ENCODE data around the gene LDLRAD3. TPM values are rescaled to one million over a fixed set of nuclear protein-coding genes. Genes with fewer than 3 reads are reported as not detected.

LDLRAD3 gene
- total RNA-seq, 1 experiment from 2014 or later: 28.1 TPM

DNA sequence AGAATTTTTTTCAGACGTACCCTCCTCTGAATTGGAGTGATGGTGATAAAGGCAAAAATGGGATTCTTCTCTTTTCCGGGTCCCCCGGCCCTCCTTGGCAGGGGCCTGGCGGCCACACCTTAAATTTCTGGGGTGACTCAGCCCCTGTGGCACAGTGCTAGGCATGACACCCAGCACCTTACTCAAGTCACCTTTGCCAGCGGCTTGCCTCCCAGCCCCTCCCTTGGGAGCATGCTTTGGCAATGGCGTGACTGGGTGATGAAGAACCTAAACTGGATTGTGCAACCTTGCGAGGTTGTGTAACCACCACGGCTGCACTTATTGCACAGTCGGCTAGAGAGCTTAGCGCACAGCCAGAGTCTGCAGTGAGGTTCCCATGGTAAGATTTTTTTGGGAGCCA, 16.2 kb upstream of the LDLRAD3 start:
- no peak for ATAC-seq
- ChIA-PET CTCF (no interaction called here), POLR2A (interaction anchor here (0.6 kb wide), 1 partner anchor 140 kb away, joined by 8 read pairs; no protein-coding TSS in a partner anchor)
- BruUV-seq (replicated peaks): no TSS peak
- Histone ChIP-seq H3K27ac (ENCODE audit: low read length) (no peak overlapping the region; the same call in 1 of the 2 replicates), H3K36me3 (ENCODE audit: control insufficient read depth, insufficient read depth, low read length) (no peaks in the 10 kb centered on the region), H3K27me3 (ENCODE audit: control insufficient read depth, insufficient read depth, low read length) (no peaks in the 10 kb centered on the region; the same call in 1 of the 2 replicates), H3K4me3 (ENCODE audit: low read depth in 2 of 2, low read length in 2 of 2) (no peak overlapping the region), H3K4me1 (ENCODE audit: control insufficient read depth, insufficient read depth, low read length) (peaks cover 10% of the 10 kb centered on the region), H3K9me3 (ENCODE audit: control insufficient read depth, insufficient read depth, low read depth, low read length) (peaks cover 2% of the 10 kb centered on the region; the same call in 1 of the 2 replicates)
- intact Hi-C loops (cut with micrococcal nuclease; ENCODE audit: unreplicated experiment): no loop called here
- DNase-seq (ENCODE audit: low read depth, low spot score): no peak
- no peak for TF ChIP-seq TCF7L2 (IDR thresholded peaks at IDR 0.05; ENCODE audit: low read depth, low read length)
- TF ChIP-seq POLR2AphosphoS5 (IDR thresholded peaks at IDR 0.05; ENCODE audit: low read depth, low read length): no peak
- no peak for TF ChIP-seq REST (IDR thresholded peaks at IDR 0.05; ENCODE audit: insufficient read depth in 1 of 2, low read depth in 2 of 2, low read length in 1 of 2)
- TF ChIP-seq SIN3A (IDR thresholded peaks at IDR 0.05; ENCODE audit: borderline replicate concordance, insufficient read depth, low read depth, low read length): no peak
- TF ChIP-seq, protein P1, sequence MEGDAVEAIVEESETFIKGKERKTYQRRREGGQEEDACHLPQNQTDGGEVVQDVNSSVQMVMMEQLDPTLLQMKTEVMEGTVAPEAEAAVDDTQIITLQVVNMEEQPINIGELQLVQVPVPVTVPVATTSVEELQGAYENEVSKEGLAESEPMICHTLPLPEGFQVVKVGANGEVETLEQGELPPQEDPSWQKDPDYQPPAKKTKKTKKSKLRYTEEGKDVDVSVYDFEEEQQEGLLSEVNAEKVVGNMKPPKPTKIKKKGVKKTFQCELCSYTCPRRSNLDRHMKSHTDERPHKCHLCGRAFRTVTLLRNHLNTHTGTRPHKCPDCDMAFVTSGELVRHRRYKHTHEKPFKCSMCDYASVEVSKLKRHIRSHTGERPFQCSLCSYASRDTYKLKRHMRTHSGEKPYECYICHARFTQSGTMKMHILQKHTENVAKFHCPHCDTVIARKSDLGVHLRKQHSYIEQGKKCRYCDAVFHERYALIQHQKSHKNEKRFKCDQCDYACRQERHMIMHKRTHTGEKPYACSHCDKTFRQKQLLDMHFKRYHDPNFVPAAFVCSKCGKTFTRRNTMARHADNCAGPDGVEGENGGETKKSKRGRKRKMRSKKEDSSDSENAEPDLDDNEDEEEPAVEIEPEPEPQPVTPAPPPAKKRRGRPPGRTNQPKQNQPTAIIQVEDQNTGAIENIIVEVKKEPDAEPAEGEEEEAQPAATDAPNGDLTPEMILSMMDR (IDR thresholded peaks at IDR 0.05): no peak
- in situ Hi-C loops (cut with HindIII; ENCODE audit: low pct_unique_long_range_greater_than_20kb, low sequenced_read_pairs): no loop called here

- no TSS peak for BruUV-seq (replicated peaks)
- H3K36me3 ChIP-seq (ENCODE audit: control insufficient read depth, insufficient read depth, low read length): no peaks in the 10 kb centered on the region
- DNase-seq (ENCODE audit: low read depth, low spot score) (no peak), ATAC-seq (no peak)
- intact Hi-C loops (cut with micrococcal nuclease; ENCODE audit: unreplicated experiment) (no loop called here), in situ Hi-C loops (cut with HindIII; ENCODE audit: low pct_unique_long_range_greater_than_20kb, low sequenced_read_pairs) (no loop called here)
- H3K27ac ChIP-seq (ENCODE audit: low read length): no peak overlapping the region
- TF ChIP-seq TCF7L2 (IDR thresholded peaks at IDR 0.05; ENCODE audit: low read depth, low read length) (no peak), SIN3A (IDR thresholded peaks at IDR 0.05; ENCODE audit: borderline replicate concordance, insufficient read depth, low read depth, low read length) (no peak), POLR2AphosphoS5 (IDR thresholded peaks at IDR 0.05; ENCODE audit: low read depth, low read length) (no peak), REST (IDR thresholded peaks at IDR 0.05; ENCODE audit: insufficient read depth in 1 of 2, low read depth in 2 of 2, low read length in 1 of 2) (no peak)
- TF ChIP-seq, protein P1 (IDR thresholded peaks at IDR 0.05): no peak
- POLR2A ChIA-PET: no interaction called here
- CTCF ChIA-PET: interaction anchor here (0.7 kb wide), 1 partner anchor 336 kb away, joined by 6 read pairs; no protein-coding TSS in a partner anchor
- peaks cover 2% of the 10 kb centered on the region; the same call in 1 of the 2 replicates for H3K9me3 ChIP-seq (ENCODE audit: control insufficient read depth, insufficient read depth, low read depth, low read length)
- no peaks in the 10 kb centered on the region; the same call in 1 of the 2 replicates for H3K27me3 ChIP-seq (ENCODE audit: control insufficient read depth, insufficient read depth, low read length)
- H3K4me3 ChIP-seq (ENCODE audit: low read depth in 2 of 2, low read length in 2 of 2): no peak overlapping the region
- peaks cover 10% of the 10 kb centered on the region for H3K4me1 ChIP-seq (ENCODE audit: control insufficient read depth, insufficient read depth, low read length)
Measured at GRCh38 chr11:35928688-35929395, 15.0 kb upstream of the LDLRAD3 start.

Measured in Panc1 (cell line).